Subcutaneous abdominal adipose tissue (tissue), 5 donors: Measurements from ENCODE around the gene BTK.

Experiments
- H3K27ac ChIP-seq: one replicate; pipeline ENCODE4 v1.7.0; 2013; ENCODE audit warnings: low read depth, mild to moderate bottlenecking, inconsistent platforms, low read length, moderate library complexity
- H3K27me3 ChIP-seq, 5 donors: one replicate each; pipeline ENCODE4 v1.7.0; 2013; ENCODE audit warnings: low read length in 5 of 5, inconsistent platforms in 1 of 5; ENCODE audit not compliant: control insufficient read depth in 5 of 5, insufficient read depth in 4 of 5
- H3K36me3 ChIP-seq, 5 donors: one replicate each; pipeline ENCODE4 v1.7.0; 2013; ENCODE audit warnings: low read length in 5 of 5; ENCODE audit not compliant: control insufficient read depth in 5 of 5, insufficient read depth in 5 of 5
- H3K4me1 ChIP-seq, 5 donors: one replicate each; pipeline ENCODE4 v1.7.0; 2013; ENCODE audit warnings: low read length in 5 of 5, mild to moderate bottlenecking in 3 of 5, moderate library complexity in 1 of 5; ENCODE audit not compliant: control insufficient read depth in 5 of 5, insufficient read depth in 5 of 5
- H3K4me3 ChIP-seq, 5 donors: one replicate each; pipeline ENCODE4 v1.7.0; 2013; ENCODE audit warnings: low read length in 5 of 5, low read depth in 1 of 5
- H3K9ac ChIP-seq, 5 donors: one replicate each; pipeline ENCODE4 v1.7.0; 2013; ENCODE audit warnings: low read length in 5 of 5, mild to moderate bottlenecking in 4 of 5, moderate library complexity in 3 of 5
- H3K9me3 ChIP-seq, 5 donors: one replicate each; pipeline ENCODE4 v1.7.0; 2013; ENCODE audit warnings: low read length in 5 of 5; ENCODE audit not compliant: control insufficient read depth in 5 of 5
- donor health status: healthy.
- donor health status: healthy.
- donor health status: healthy.
- donor health status: healthy.
- donor health status: healthy.

The BTK gene

GRCh38 chrX:101411984-101412383 is 26.0 kb upstream of the BTK start:
- Histone ChIP-seq H3K4me3 (no peak overlapping the region), H3K9ac (no peak overlapping the region), H3K4me1 (peaks cover 3 to 30% (median 20%) of the 10 kb centered on the region in 5 donors), H3K36me3 (peaks cover 0 to 13% (median 8%) of the 10 kb centered on the region in 5 donors), H3K9me3 (peaks cover 0 to 3% (median 0%) of the 10 kb centered on the region in 5 donors), H3K27ac (no peak overlapping the region), H3K27me3 (peaks cover 0 to 5% (median 3%) of the 10 kb centered on the region in 5 donors)

- Histone ChIP-seq H3K4me1 (peaks cover 3 to 29% (median 19%) of the 10 kb centered on the region in 5 donors), H3K9ac (peak overlapping the region in 4 of 5 donors; percentile 25 to 44 (median 38)), H3K9me3 (peaks cover 0 to 3% (median 0%) of the 10 kb centered on the region in 5 donors), H3K36me3 (peaks cover 0 to 13% (median 8%) of the 10 kb centered on the region in 5 donors), H3K4me3 (no peak overlapping the region), H3K27ac (peak overlapping the region; percentile 26), H3K27me3 (peaks cover 0 to 5% (median 0%) of the 10 kb centered on the region in 5 donors)
Measured at GRCh38 chrX:101410461-101410860, 24.5 kb upstream of the BTK start.

GRCh38 chrX:101409043-101409442 is 23.1 kb upstream of the BTK start:
- Histone ChIP-seq H3K9me3 (peaks cover 0 to 3% (median 0%) of the 10 kb centered on the region in 5 donors), H3K27ac (peak overlapping the region; percentile 93)

GRCh38 chrX:101408532-101408841 is 22.5 kb upstream of the BTK start:
- Histone ChIP-seq H3K27me3 (peaks cover 0 to 5% (median 0%) of the 10 kb centered on the region in 5 donors), H3K36me3 (peaks cover 0 to 13% (median 7%) of the 10 kb centered on the region in 5 donors), H3K9me3 (peaks cover 0 to 3% (median 0%) of the 10 kb centered on the region in 5 donors), H3K9ac (peak overlapping the region; percentile 73 to 86 (median 85)), H3K4me3 (peak overlapping the region; percentile 38 to 95 (median 82)), H3K27ac (peak overlapping the region; percentile 93), H3K4me1 (peaks cover 3 to 29% (median 18%) of the 10 kb centered on the region in 5 donors)

More at GRCh38 chrX:101409043-101409442, 23.1 kb upstream of the BTK start:
- Histone ChIP-seq H3K4me3 (peak overlapping the region; percentile 38 to 95 (median 82)), H3K27me3 (peaks cover 0 to 5% (median 0%) of the 10 kb centered on the region in 5 donors), H3K4me1 (peaks cover 3 to 29% (median 18%) of the 10 kb centered on the region in 5 donors), H3K36me3 (peaks cover 0 to 13% (median 8%) of the 10 kb centered on the region in 5 donors), H3K9ac (peak overlapping the region; percentile 0 to 86 (median 78))

GRCh38 chrX:101407748-101408531 is 21.9 kb upstream of the BTK start, which contains the start of the genes GLA and HNRNPH2:
GLA (minus strand) TSS chrX:101407925; CDS start chrX:101407903, 22 bp downstream.
HNRNPH2 (plus strand) TSS chrX:101408222; CDS start chrX:101411989, 3,767 bp downstream.
- H3K9ac ChIP-seq, result peak within 1 kb of the TSS; percentile 73 to 86 (median 85)
- H3K4me1 ChIP-seq, result peaks cover 3 to 29% (median 18%) of the 10 kb centered on the region in 5 donors
- H3K27ac ChIP-seq, result peak within 1 kb of the TSS; percentile 93

GRCh38 chrX:101407167-101407747 is 21.3 kb upstream of the BTK start:
- Histone ChIP-seq H3K4me3 (peak overlapping the region; percentile 74 to 95 (median 82)), H3K36me3 (peaks cover 0 to 5% (median 4%) of the 10 kb centered on the region in 5 donors), H3K9ac (peak overlapping the region; percentile 72 to 86 (median 77)), H3K27me3 (peaks cover 0 to 5% (median 0%) of the 10 kb centered on the region in 5 donors), H3K9me3 (peaks cover 0 to 3% (median 0%) of the 10 kb centered on the region in 5 donors), H3K4me1 (peaks cover 3 to 29% (median 18%) of the 10 kb centered on the region in 5 donors), H3K27ac (peak overlapping the region; percentile 93)

More at GRCh38 chrX:101407748-101408531, 21.9 kb upstream of the BTK start, which contains the start of the genes GLA and HNRNPH2:
- H3K9me3 ChIP-seq, result peaks cover 0 to 3% (median 0%) of the 10 kb centered on the region in 5 donors
- H3K4me3 ChIP-seq, result peak within 1 kb of the TSS; percentile 74 to 95 (median 82)
- H3K27me3 ChIP-seq, result peaks cover 0 to 5% (median 0%) of the 10 kb centered on the region in 5 donors
- H3K36me3 ChIP-seq, result peaks cover 0 to 10% (median 7%) of the 10 kb centered on the region in 5 donors

- Histone ChIP-seq H3K9ac (no peak overlapping the region), H3K27me3 (peaks cover 0 to 7% (median 0%) of the 10 kb centered on the region in 5 donors), H3K27ac (no peak overlapping the region), H3K36me3 (peaks cover 0 to 28% (median 4%) of the 10 kb centered on the region in 5 donors), H3K4me3 (no peak overlapping the region), H3K9me3 (no peaks in the 10 kb centered on the region), H3K4me1 (no peaks in the 10 kb centered on the region)
Measured at GRCh38 chrX:101399825-101400224, 13.8 kb upstream of the BTK start.

- Histone ChIP-seq H3K9ac (no peak overlapping the region), H3K4me1 (no peaks in the 10 kb centered on the region), H3K9me3 (no peaks in the 10 kb centered on the region), H3K27me3 (peaks cover 0 to 7% (median 0%) of the 10 kb centered on the region in 5 donors), H3K27ac (no peak overlapping the region), H3K4me3 (no peak overlapping the region), H3K36me3 (peaks cover 0 to 28% (median 4%) of the 10 kb centered on the region in 5 donors)
Measured at GRCh38 chrX:101398694-101399093, 12.7 kb upstream of the BTK start.

GRCh38 chrX:101397779-101398178 is 11.8 kb upstream of the BTK start:
- H3K36me3 ChIP-seq, result peaks cover 0 to 28% (median 8%) of the 10 kb centered on the region in 5 donors
- H3K4me1 ChIP-seq, result no peaks in the 10 kb centered on the region
- H3K9me3 ChIP-seq, result no peaks in the 10 kb centered on the region
- H3K4me3 ChIP-seq, result no peak overlapping the region
- no peak overlapping the region for H3K9ac ChIP-seq
- peaks cover 0 to 7% (median 0%) of the 10 kb centered on the region in 5 donors for H3K27me3 ChIP-seq
- H3K27ac ChIP-seq, result no peak overlapping the region
